Vagina (tissue), 2 donors: ENCODE data around the gene THSD7A.

ENCODE experiments used
- CTCF ChIP-seq, 3 experiments: fragments of 450-650 bp in 2 of 3; fragments of 200-600 bp in 1 of 3; sonication (generic) in 1 of 3; IDR thresholded peaks; one replicate each; pipeline ENCODE4 v1.5.1; 2017 to 2019; ENCODE audit warnings: antibody characterized with exemption in 3 of 3, mild to moderate bottlenecking in 2 of 3, moderate library complexity in 2 of 3
- POLR2A ChIP-seq, 2 donors: fragments of 450-650 bp; IDR thresholded peaks; one replicate each; pipeline ENCODE4 v1.6.1; 2017; ENCODE audit warnings: antibody characterized with exemption in 2 of 2, mild to moderate bottlenecking in 2 of 2, moderate library complexity in 2 of 2
- POLR2AphosphoS5 ChIP-seq, 2 donors: sonication (generic); formaldehyde crosslinking; IDR thresholded peaks; one replicate each; pipeline ENCODE4 v1.9.0; 2017; ENCODE audit warnings: antibody characterized with exemption in 2 of 2, mild to moderate bottlenecking in 2 of 2, low read depth in 1 of 2; ENCODE audit not compliant: insufficient read depth in 1 of 2

GRCh38 chr7:11480143-11480542 lies 351.9 kb downstream of the THSD7A start:
- TF ChIP-seq CTCF (IDR thresholded peaks at IDR 0.05), result no peak
- TF ChIP-seq POLR2AphosphoS5 (IDR thresholded peaks at IDR 0.05; ENCODE audit: insufficient read depth in 1 of 2, low read depth in 1 of 2), result no peak
- no peak for TF ChIP-seq POLR2A (IDR thresholded peaks at IDR 0.05)
